ENCODE measurements around the gene GARNL3.

DNA sequence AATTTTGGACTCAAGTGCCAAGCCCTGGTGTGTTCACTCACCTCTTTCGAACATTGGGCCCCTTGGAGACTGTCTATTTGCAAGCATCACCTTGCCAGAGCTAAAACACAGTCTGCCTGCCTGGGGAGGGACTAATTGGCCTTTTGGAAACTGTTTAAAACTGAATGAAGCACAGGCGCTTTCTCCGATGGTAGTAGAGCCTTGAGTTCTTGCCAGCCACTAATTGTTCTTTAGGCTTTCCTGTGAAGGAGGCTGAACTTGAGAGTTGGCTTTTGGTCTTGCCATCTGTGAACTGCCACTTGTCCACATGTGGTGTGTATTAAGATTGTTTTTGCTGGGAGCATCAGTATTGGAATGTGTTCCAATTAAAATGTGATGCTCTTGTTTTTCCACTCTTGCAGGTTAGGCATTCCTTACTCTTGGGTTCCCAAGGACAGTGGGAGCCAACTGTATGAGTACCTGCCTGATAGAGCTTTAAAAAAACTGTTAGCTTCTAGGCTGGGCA lies 26.0 kb downstream of the GARNL3 start:
- TF ChIP-seq, protein P1, sequence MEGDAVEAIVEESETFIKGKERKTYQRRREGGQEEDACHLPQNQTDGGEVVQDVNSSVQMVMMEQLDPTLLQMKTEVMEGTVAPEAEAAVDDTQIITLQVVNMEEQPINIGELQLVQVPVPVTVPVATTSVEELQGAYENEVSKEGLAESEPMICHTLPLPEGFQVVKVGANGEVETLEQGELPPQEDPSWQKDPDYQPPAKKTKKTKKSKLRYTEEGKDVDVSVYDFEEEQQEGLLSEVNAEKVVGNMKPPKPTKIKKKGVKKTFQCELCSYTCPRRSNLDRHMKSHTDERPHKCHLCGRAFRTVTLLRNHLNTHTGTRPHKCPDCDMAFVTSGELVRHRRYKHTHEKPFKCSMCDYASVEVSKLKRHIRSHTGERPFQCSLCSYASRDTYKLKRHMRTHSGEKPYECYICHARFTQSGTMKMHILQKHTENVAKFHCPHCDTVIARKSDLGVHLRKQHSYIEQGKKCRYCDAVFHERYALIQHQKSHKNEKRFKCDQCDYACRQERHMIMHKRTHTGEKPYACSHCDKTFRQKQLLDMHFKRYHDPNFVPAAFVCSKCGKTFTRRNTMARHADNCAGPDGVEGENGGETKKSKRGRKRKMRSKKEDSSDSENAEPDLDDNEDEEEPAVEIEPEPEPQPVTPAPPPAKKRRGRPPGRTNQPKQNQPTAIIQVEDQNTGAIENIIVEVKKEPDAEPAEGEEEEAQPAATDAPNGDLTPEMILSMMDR (conservative IDR thresholded peaks at IDR 0.05; ENCODE audit: low read length), result no peak
- TF ChIP-seq EZH2phosphoT487 (IDR thresholded peaks at IDR 0.05; ENCODE audit: borderline replicate concordance, low read depth, low read length), result no peak

Measured in OCI-LY7 (cell line).